OCI-LY1 (cell line): ENCODE measurements around the gene WAS.

Source experiments
- H2AFZ ChIP-seq: fragments of 200-600 bp; sonication (generic), shearing (Covaris generic); 2 replicates; pipeline ENCODE4 v1.6.0; 2014; ENCODE audit warnings: antibody characterized with exemption, mild to moderate bottlenecking, low read length
- H3F3A ChIP-seq: fragments of 200-600 bp; sonication (generic), shearing (Covaris generic); 2 replicates; pipeline ENCODE4 v1.6.0; 2014; ENCODE audit warnings: mild to moderate bottlenecking, antibody characterized with exemption, low read length, moderate library complexity; ENCODE audit not compliant: insufficient read depth
- H3K27ac ChIP-seq: fragments of 200-600 bp; sonication (generic); 2 replicates; pipeline ENCODE4 v1.5.1; 2014; ENCODE audit warnings: low read length, mixed run types, mild to moderate bottlenecking, low read depth; ENCODE audit not compliant: poor library complexity, severe bottlenecking
- H3K27me3 ChIP-seq: fragments of 200-600 bp; sonication (generic); 2 replicates; pipeline ENCODE4 v1.6.0; 2014; ENCODE audit warnings: antibody characterized with exemption, mild to moderate bottlenecking, low read length, moderate library complexity; ENCODE audit not compliant: insufficient read depth
- H3K36me3 ChIP-seq: fragments of 200-600 bp; sonication (generic); 2 replicates; pipeline ENCODE4 v1.6.1; 2014; ENCODE audit warnings: mild to moderate bottlenecking, antibody characterized with exemption, low read length, moderate library complexity, mixed read lengths; ENCODE audit not compliant: insufficient read depth
- H3K4me1 ChIP-seq: fragments of 200-600 bp; sonication (generic); 2 replicates; pipeline ENCODE4 v1.5.1; 2014; ENCODE audit warnings: mild to moderate bottlenecking, low read length, moderate library complexity; ENCODE audit not compliant: insufficient read depth, severe bottlenecking
- H3K4me2 ChIP-seq: fragments of 200-600 bp; sonication (generic), shearing (Covaris generic); 2 replicates; pipeline ENCODE4 v1.6.1; 2014; ENCODE audit warnings: low read length
- H3K4me3 ChIP-seq: fragments of 200-600 bp; sonication (generic); 2 replicates; pipeline ENCODE4 v1.5.1; 2014; ENCODE audit warnings: low read length, low read depth, mild to moderate bottlenecking, mixed read lengths; ENCODE audit not compliant: poor library complexity, severe bottlenecking
- H3K79me2 ChIP-seq: fragments of 200-600 bp; shearing (Covaris generic); 2 replicates; pipeline ENCODE4 v1.6.1; 2016; ENCODE audit warnings: mixed run types, low read length, mixed read lengths; ENCODE audit not compliant: insufficient read depth
- H3K9ac ChIP-seq: fragments of 200-600 bp; sonication (generic), shearing (Covaris generic); 2 replicates; pipeline ENCODE4 v1.6.1; 2014; ENCODE audit warnings: mild to moderate bottlenecking, low read length, mixed read lengths
- H3K9me2 ChIP-seq: fragments of 200-600 bp; sonication (generic), shearing (Covaris generic); 2 replicates; pipeline ENCODE4 v1.6.1; 2014; ENCODE audit warnings: low read depth, mild to moderate bottlenecking, low read length, mixed read lengths
- H3K9me3 ChIP-seq: fragments of 200-600 bp; shearing (Covaris generic); 2 replicates; pipeline ENCODE4 v1.6.1; 2014; ENCODE audit warnings: low read length, mixed read lengths
- H4K20me1 ChIP-seq: fragments of 200-600 bp; sonication (generic), shearing (Covaris generic); 2 replicates; pipeline ENCODE4 v1.6.0; 2016; ENCODE audit warnings: mild to moderate bottlenecking, low read length; ENCODE audit not compliant: insufficient read depth
- EZH2 ChIP-seq: fragments of 200-600 bp; sonication (generic), shearing (Covaris generic); IDR thresholded peaks from 2 replicates; pipeline ENCODE4 v1.8.0; 2017; ENCODE audit warnings: borderline replicate concordance, mixed run types, mild to moderate bottlenecking, antibody characterized with exemption, low read length, moderate library complexity, mixed read lengths
- TF ChIP-seq, protein P1 (sequence below): fragments of 200-600 bp; sonication (generic), shearing (Covaris generic); IDR thresholded peaks from 2 replicates; pipeline ENCODE4 v1.5.1; 2017; ENCODE audit warnings: mild to moderate bottlenecking, antibody characterized with exemption, low read length, moderate library complexity, mixed read lengths

Gene WAS

DNA sequence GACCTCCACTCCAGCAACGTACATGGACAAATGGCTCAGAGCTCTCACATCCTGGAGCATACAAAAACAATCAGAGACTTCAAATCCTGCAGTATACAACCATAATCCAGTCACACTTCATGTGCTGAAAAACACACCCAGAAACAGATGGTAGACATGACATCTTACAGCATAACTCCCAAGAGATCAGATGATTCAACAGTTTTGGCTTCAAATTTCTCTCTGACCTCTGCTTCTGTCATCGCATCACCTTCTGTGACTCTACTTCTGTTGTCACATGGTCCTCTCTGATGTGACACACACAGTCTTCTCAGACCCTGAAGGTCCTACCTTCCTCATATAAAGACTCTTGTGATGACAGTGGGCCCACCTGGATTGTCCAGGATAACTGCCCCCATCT is 31.5 kb downstream of the WAS start:
- no peaks in the 10 kb centered on the region for H3K4me1 ChIP-seq
- H4K20me1 ChIP-seq, result no peaks in the 10 kb centered on the region
- no peaks in the 10 kb centered on the region for H3F3A ChIP-seq
- no peaks in the 10 kb centered on the region for H3K79me2 ChIP-seq
- no peak overlapping the region for H3K27ac ChIP-seq
- no peaks in the 10 kb centered on the region for H3K9me2 ChIP-seq
- H3K36me3 ChIP-seq, result no peaks in the 10 kb centered on the region
- H3K4me2 ChIP-seq, result no peak overlapping the region
- H3K9me3 ChIP-seq, result no peaks in the 10 kb centered on the region
- H3K4me3 ChIP-seq, result no peak overlapping the region
- TF ChIP-seq, protein P1, sequence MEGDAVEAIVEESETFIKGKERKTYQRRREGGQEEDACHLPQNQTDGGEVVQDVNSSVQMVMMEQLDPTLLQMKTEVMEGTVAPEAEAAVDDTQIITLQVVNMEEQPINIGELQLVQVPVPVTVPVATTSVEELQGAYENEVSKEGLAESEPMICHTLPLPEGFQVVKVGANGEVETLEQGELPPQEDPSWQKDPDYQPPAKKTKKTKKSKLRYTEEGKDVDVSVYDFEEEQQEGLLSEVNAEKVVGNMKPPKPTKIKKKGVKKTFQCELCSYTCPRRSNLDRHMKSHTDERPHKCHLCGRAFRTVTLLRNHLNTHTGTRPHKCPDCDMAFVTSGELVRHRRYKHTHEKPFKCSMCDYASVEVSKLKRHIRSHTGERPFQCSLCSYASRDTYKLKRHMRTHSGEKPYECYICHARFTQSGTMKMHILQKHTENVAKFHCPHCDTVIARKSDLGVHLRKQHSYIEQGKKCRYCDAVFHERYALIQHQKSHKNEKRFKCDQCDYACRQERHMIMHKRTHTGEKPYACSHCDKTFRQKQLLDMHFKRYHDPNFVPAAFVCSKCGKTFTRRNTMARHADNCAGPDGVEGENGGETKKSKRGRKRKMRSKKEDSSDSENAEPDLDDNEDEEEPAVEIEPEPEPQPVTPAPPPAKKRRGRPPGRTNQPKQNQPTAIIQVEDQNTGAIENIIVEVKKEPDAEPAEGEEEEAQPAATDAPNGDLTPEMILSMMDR, result no peak
- TF ChIP-seq EZH2, result no peak
- no peaks in the 10 kb centered on the region for H3K27me3 ChIP-seq
- no peak overlapping the region for H3K9ac ChIP-seq
- H2AFZ ChIP-seq, result no peak overlapping the region

DNA sequence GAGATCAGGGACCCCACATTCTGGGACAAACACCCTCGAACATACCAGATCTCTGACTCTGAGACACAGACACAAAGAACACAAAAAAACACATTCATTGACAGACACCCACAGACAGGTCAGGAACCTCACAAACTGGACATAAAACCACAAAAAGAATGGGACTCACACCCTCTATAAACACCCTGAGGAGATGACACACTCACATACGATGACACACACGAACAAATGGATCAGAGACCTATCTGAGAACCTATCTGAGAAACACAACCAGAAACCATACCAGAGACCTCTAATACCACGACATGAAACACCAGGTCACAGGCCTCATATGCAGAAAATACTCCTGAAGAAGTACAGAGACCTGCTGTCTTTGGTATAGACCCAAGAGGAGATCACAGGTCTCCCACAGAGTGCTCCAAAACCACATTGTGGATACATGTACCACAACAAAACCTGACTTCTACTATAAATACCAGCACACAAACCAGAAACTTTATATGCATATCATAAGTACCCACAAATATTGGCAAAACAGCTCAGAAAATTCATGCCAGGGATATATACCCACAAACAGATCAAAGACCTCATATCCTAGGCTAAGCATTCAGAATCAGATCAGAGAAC is 32.4 kb downstream of the WAS start:
- Histone ChIP-seq H3K9me2 (no peaks in the 10 kb centered on the region), H2AFZ (no peak overlapping the region), H3K27me3 (no peaks in the 10 kb centered on the region), H3K9me3 (no peaks in the 10 kb centered on the region), H3K4me2 (no peak overlapping the region), H3K4me3 (no peak overlapping the region), H3K36me3 (no peaks in the 10 kb centered on the region), H3K9ac (no peak overlapping the region), H3K4me1 (no peaks in the 10 kb centered on the region), H4K20me1 (no peaks in the 10 kb centered on the region), H3F3A (no peaks in the 10 kb centered on the region), H3K27ac (no peak overlapping the region), H3K79me2 (no peaks in the 10 kb centered on the region)
- TF ChIP-seq, protein P1, result no peak
- no peak for TF ChIP-seq EZH2

DNA sequence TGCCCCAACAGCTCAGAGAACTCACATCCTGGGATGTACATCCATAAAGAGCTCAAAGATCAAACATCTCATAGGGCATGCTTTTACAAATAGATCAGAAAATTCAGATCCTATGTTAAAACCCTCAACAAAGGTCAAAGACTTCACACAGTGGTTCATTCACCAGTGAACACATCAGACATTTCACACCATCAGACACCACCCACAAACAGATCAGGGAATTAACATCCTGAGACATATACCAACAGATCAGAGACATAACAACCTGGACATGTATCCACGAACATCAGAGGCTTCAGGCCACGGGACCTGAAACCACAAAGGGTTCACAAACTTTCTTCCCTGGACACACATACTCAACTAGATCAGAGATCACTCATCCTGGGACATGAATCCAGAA is 36.4 kb downstream of the WAS start:
- no peak for TF ChIP-seq EZH2
- TF ChIP-seq, protein P1, result no peak

More for the DNA sequence above, 36.4 kb downstream of the WAS start:
- H3K9me3 ChIP-seq, result no peaks in the 10 kb centered on the region
- no peak overlapping the region for H3K27ac ChIP-seq
- no peaks in the 10 kb centered on the region for H3K9me2 ChIP-seq
- H3K36me3 ChIP-seq, result no peaks in the 10 kb centered on the region
- H3K4me3 ChIP-seq, result no peak overlapping the region
- no peaks in the 10 kb centered on the region for H3K4me1 ChIP-seq
- no peak overlapping the region for H3K4me2 ChIP-seq
- no peaks in the 10 kb centered on the region for H3K27me3 ChIP-seq
- H2AFZ ChIP-seq, result no peak overlapping the region
- H3F3A ChIP-seq, result no peaks in the 10 kb centered on the region
- no peaks in the 10 kb centered on the region for H4K20me1 ChIP-seq
- no peak overlapping the region for H3K9ac ChIP-seq
- no peaks in the 10 kb centered on the region for H3K79me2 ChIP-seq
